Liver (tissue), 9 donors: ENCODE measurements around the gene ZNF282. TPM values are rescaled to one million over a fixed set of nuclear protein-coding genes. Genes with fewer than 3 reads are reported as not detected.
A peak's percentile ranks its signal among the peaks of the same experiment; 100 is the strongest.

Source experiments
- DNase-seq: peaks from one replicate; pipeline ENCODE4 v3.0.0-alpha.2; 2017; ENCODE audit warnings: low spot score
- H3K27ac ChIP-seq, 2 donors: one replicate each; pipeline ENCODE4 v1.7.0; 2013; ENCODE audit warnings: inconsistent platforms in 2 of 2, low read length in 2 of 2, control low read depth in 1 of 2, low read depth in 1 of 2, mild to moderate bottlenecking in 1 of 2
- H3K27me3 ChIP-seq, 4 donors: one replicate each; pipeline versions ENCODE4 v1.6.1 to v1.7.0; 2013; ENCODE audit warnings: low read length in 3 of 4, inconsistent platforms in 1 of 4, mild to moderate bottlenecking in 1 of 4, moderate library complexity in 1 of 4; ENCODE audit not compliant: control insufficient read depth in 4 of 4, insufficient read depth in 4 of 4
- H3K36me3 ChIP-seq, 4 donors: one replicate each; pipeline versions ENCODE4 v1.6.1 to v1.7.0; 2013; ENCODE audit warnings: low read length in 3 of 4, mild to moderate bottlenecking in 3 of 4, low read depth in 1 of 4, moderate library complexity in 1 of 4; ENCODE audit not compliant: control insufficient read depth in 4 of 4, insufficient read depth in 3 of 4
- H3K4me1 ChIP-seq, 4 donors: one replicate each; pipeline versions ENCODE4 v1.6.1 to v1.7.0; 2013; ENCODE audit warnings: low read length in 3 of 4, mild to moderate bottlenecking in 3 of 4, moderate library complexity in 1 of 4; ENCODE audit not compliant: control insufficient read depth in 4 of 4, insufficient read depth in 4 of 4
- H3K4me3 ChIP-seq, 3 donors: one replicate each; pipeline versions ENCODE4 v1.6.1 to v1.7.0; 2013; ENCODE audit warnings: low read length in 3 of 3, control low read depth in 1 of 3, low read depth in 1 of 3, mild to moderate bottlenecking in 1 of 3
- H3K9ac ChIP-seq, 2 donors: one replicate each; pipeline ENCODE4 v1.7.0; 2013; ENCODE audit warnings: low read length in 2 of 2, mild to moderate bottlenecking in 2 of 2, moderate library complexity in 2 of 2, control low read depth in 1 of 2, low read depth in 1 of 2
- H3K9me3 ChIP-seq, 4 donors: one replicate each; pipeline versions ENCODE4 v1.6.1 to v1.7.0; 2013; ENCODE audit warnings: low read length in 3 of 4; ENCODE audit not compliant: control insufficient read depth in 4 of 4
- ATF3 ChIP-seq: IDR thresholded peaks from 2 replicates; pipeline ENCODE4 v1.6.1; 2016; ENCODE audit warnings: antibody characterized with exemption
- CTCF ChIP-seq: fragments of 150-350 bp; IDR thresholded peaks from 2 replicates; pipeline ENCODE4 v1.5.1; 2017; ENCODE audit warnings: improper control_type of control experiment, low read depth, low read length; ENCODE audit not compliant: missing input control
- EGR1 ChIP-seq, 2 donors: IDR thresholded peaks; 2 replicates each; pipeline ENCODE4 v1.6.1; 2016 to 2018; ENCODE audit warnings: antibody characterized with exemption in 2 of 2, low read depth in 2 of 2
- FOXA1 ChIP-seq: IDR thresholded peaks from 2 replicates; pipeline ENCODE4 v1.6.1; 2016; ENCODE audit warnings: antibody characterized with exemption
- GABPA ChIP-seq, 2 donors: IDR thresholded peaks in 1 of 2; conservative IDR thresholded peaks in 1 of 2; 2 replicates each; pipeline ENCODE4 v1.6.1; 2016; ENCODE audit warnings: antibody characterized with exemption in 2 of 2, mild to moderate bottlenecking in 1 of 2, moderate library complexity in 1 of 2
- NR2F2 ChIP-seq: IDR thresholded peaks from 2 replicates; pipeline ENCODE4 v1.6.1; 2016; ENCODE audit warnings: antibody characterized with exemption
- RAD21 ChIP-seq, 2 donors: IDR thresholded peaks; 2 replicates each; pipeline ENCODE4 v1.6.1; 2016; ENCODE audit warnings: antibody characterized with exemption in 2 of 2, mild to moderate bottlenecking in 2 of 2
- REST ChIP-seq: IDR thresholded peaks from 2 replicates; pipeline ENCODE4 v1.6.1; 2016; ENCODE audit warnings: antibody characterized with exemption, mild to moderate bottlenecking
- RXRA ChIP-seq, 2 donors: IDR thresholded peaks; 2 replicates each; pipeline ENCODE4 v1.6.1; 2017 to 2018; ENCODE audit warnings: antibody characterized with exemption in 2 of 2, mild to moderate bottlenecking in 1 of 2
- TAF1 ChIP-seq: conservative IDR thresholded peaks from 2 replicates; pipeline ENCODE4 v1.6.1; 2016; ENCODE audit warnings: antibody characterized with exemption, mild to moderate bottlenecking
- YY1 ChIP-seq: IDR thresholded peaks from 2 replicates; pipeline ENCODE4 v1.6.1; 2016; ENCODE audit warnings: antibody characterized with exemption, mild to moderate bottlenecking
- ZBTB33 ChIP-seq: IDR thresholded peaks from 2 replicates; pipeline ENCODE4 v1.6.1; 2016; ENCODE audit warnings: antibody characterized with exemption
- WGBS: extraction: QIAGEN DNeasy Blood & Tissue Kit; methylation state at CpG from one replicate; pipeline ENCODE4 v1.1.7; 2013; 5-methylcytosine and 5-hydroxymethylcytosine counted together
- polyA plus RNA-seq, 2 donors: library from polyadenylated mRNA; stranded (reverse) in 1 of 2; unstranded in 1 of 2; fragments of 200-250 nt in 1 of 2; fragments of >200 nt in 1 of 2; fragmentation: Nextera tagmentation in 1 of 2; extraction: Ambion mirVana in 1 of 2; gene quantifications; one replicate each; pipeline versions ENCODE4 v1.2.1 to v1.2.3, GENCODE V29; 2013 to 2015
- total RNA-seq, 2 donors: library from RNA; depleted of rRNA; stranded (reverse); fragments of >200 nt; gene quantifications; one replicate each; pipeline ENCODE4 v1.2.3, GENCODE V29; 2014
- donor health status: healthy.
- donor health status: healthy.
- donor health status: healthy.
- donor health status: healthy.
- donor health status: healthy.

ZNF282 gene
- total and polyA plus RNA-seq, 4 donors, result 2.0 to 78.6 (median 13.1) TPM

- H3K27me3 ChIP-seq, result no peaks in the 10 kb centered on the region
- no peaks in the 10 kb centered on the region for H3K9me3 ChIP-seq
- TF ChIP-seq ATF3 (no peak), CTCF (peak; percentile 82)
- peak within 1 kb of the TSS; percentile 86 to 96 for H3K9ac ChIP-seq
- peaks cover 0 to 14% (median 8%) of the 10 kb centered on the region in 4 donors for H3K4me1 ChIP-seq
- H3K4me3 ChIP-seq, result peak within 1 kb of the TSS; percentile 88 to 97 (median 95)
- WGBS, result under 1% methylated on average over 79 of the region's 79 CpGs
- DNase-seq, result peak; percentile 90
- H3K36me3 ChIP-seq, result no peaks in the 10 kb centered on the region
- H3K27ac ChIP-seq, result peak within 1 kb of the TSS; percentile 92 to 94
Measured at GRCh38 chr7:149147072-149147751, 48.1 kb upstream of the ZNF282 start, which contains the start of gene ZNF398. TSS of gene ZNF398 (plus strand) at chr7:149147453. CDS start at chr7:149147743, 290 bp downstream.

GRCh38 chr7:149147752-149148653 is 47.3 kb upstream of the ZNF282 start:
- Histone ChIP-seq H3K4me3 (peak overlapping the region; percentile 67 to 95 (median 70)), H3K9ac (peak overlapping the region in 1 of 2 donors; percentile 84), H3K9me3 (no peaks in the 10 kb centered on the region), H3K27ac (peak overlapping the region; percentile 92 to 94), H3K27me3 (no peaks in the 10 kb centered on the region), H3K4me1 (peaks cover 0 to 14% (median 8%) of the 10 kb centered on the region in 4 donors), H3K36me3 (no peaks in the 10 kb centered on the region)
- under 1% methylated on average over 86 of the region's 86 CpGs for WGBS
- peak; percentile 66 for DNase-seq
- TF ChIP-seq RAD21 (IDR thresholded peaks at IDR 0.05), result no peak
- peak; percentile 72 for TF ChIP-seq YY1

GRCh38 chr7:149150981-149151380 is 44.4 kb upstream of the ZNF282 start:
- no peak overlapping the region for H3K27ac ChIP-seq
- TF ChIP-seq ATF3, result no peak
- no peak for TF ChIP-seq YY1
- no peak for TF ChIP-seq NR2F2
- TF ChIP-seq ZBTB33, result no peak
- TF ChIP-seq TAF1, result no peak
- no peak for TF ChIP-seq REST
- TF ChIP-seq GABPA (IDR thresholded peaks at IDR 0.05 in 1 of 2, conservative IDR thresholded peaks at IDR 0.05 in 1 of 2), result no peak
- no peak for TF ChIP-seq RAD21 (IDR thresholded peaks at IDR 0.05)
- TF ChIP-seq RXRA (IDR thresholded peaks at IDR 0.05), result no peak
- no peak for TF ChIP-seq FOXA1
- TF ChIP-seq EGR1 (IDR thresholded peaks at IDR 0.05; ENCODE audit: low read depth in 2 of 2), result no peak
- no peak overlapping the region for H3K4me3 ChIP-seq
- H3K4me1 ChIP-seq, result peaks cover 0 to 14% (median 8%) of the 10 kb centered on the region in 4 donors
- no peaks in the 10 kb centered on the region for H3K27me3 ChIP-seq
- H3K36me3 ChIP-seq, result peaks cover 3 to 5% (median 5%) of the 10 kb centered on the region in 4 donors
- no peak overlapping the region for H3K9ac ChIP-seq
- WGBS, result 66% methylated on average over 4 of the region's 4 CpGs
- H3K9me3 ChIP-seq, result no peaks in the 10 kb centered on the region
- DNase-seq, result no peak
